Measurements from ENCODE around the gene SMIM38.
A peak's percentile ranks its signal among the peaks of the same experiment; 100 is the strongest.
"Not testable (repeated sequence)": the region's sequence is repeated elsewhere in the genome, so short reads cannot be mapped to it uniquely, and the experiment has no call there.

The SMIM38 gene

GRCh38 chr11:69121621-69122325 lies 34.0 kb upstream of the SMIM38 start:
- DNase-seq (ENCODE audit: insufficient read length, low spot score), result no peak
- no peak for FAIRE-seq

GRCh38 chr11:69122326-69122629 lies 33.5 kb upstream of the SMIM38 start:
- DNase-seq (ENCODE audit: insufficient read length, low spot score) (no peak), FAIRE-seq (peak; percentile 4)

- peak; percentile 93 for DNase-seq (ENCODE audit: insufficient read length, low spot score)
- peak; percentile 97 for FAIRE-seq
These were observed 32.9 kb upstream of the SMIM38 start for GRCh38 chr11:69122630-69123431.

DNA sequence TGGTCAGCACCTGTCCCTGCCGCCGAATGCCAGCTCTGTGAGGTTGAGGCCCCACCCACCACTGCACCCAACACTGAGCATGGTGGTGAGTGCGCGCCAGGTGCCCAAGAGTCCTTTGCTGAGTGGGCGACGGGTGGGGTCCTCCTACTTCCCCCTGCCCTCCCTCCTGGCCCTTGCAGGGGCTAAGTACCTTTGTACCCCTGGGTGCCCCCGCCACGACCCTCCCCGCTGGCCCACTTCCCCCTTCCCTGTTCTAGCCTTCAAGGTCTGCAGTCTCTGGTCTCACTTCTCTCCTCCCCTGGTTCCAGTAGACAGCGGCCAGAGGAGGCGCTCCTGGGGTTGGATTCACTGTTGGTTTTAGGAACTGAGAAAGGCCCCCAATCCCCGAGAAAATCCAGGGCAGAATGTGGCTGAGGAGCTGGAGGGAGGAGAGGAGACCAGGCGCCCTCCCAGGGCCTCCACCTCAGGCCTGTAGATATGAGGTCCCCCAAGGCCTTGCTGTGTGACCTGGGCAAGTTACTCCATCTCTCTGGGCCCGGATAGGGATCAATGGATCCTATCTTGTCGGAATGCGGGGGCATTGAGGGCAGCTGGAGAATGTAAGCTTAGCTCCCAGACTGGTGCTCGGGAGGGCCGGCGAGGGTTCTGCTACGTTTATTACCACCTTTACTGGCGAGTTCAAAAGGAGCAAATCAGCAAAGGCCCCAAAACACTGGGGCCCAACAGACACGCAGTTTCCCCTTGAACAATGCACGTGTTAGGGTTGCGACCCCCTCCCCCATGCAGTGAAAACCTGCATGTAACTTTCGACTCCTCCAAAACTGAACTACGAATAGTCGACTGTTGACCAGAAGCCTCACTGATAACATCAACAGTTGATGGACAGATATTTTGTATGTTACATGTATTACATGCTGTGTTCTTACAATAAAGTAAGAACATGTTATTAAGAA lies 31.9 kb upstream of the SMIM38 start:
- no peak for DNase-seq (ENCODE audit: insufficient read length, low spot score)
- no peak for FAIRE-seq

GRCh38 chr11:69125861-69126260 lies 29.9 kb upstream of the SMIM38 start:
- DNase-seq (ENCODE audit: insufficient read length, low spot score) (no peak), FAIRE-seq (no peak)

- FAIRE-seq (peak; percentile 71), DNase-seq (ENCODE audit: insufficient read length, low spot score) (no peak)
These were observed 29.4 kb upstream of the SMIM38 start for GRCh38 chr11:69126286-69126685.

DNA sequence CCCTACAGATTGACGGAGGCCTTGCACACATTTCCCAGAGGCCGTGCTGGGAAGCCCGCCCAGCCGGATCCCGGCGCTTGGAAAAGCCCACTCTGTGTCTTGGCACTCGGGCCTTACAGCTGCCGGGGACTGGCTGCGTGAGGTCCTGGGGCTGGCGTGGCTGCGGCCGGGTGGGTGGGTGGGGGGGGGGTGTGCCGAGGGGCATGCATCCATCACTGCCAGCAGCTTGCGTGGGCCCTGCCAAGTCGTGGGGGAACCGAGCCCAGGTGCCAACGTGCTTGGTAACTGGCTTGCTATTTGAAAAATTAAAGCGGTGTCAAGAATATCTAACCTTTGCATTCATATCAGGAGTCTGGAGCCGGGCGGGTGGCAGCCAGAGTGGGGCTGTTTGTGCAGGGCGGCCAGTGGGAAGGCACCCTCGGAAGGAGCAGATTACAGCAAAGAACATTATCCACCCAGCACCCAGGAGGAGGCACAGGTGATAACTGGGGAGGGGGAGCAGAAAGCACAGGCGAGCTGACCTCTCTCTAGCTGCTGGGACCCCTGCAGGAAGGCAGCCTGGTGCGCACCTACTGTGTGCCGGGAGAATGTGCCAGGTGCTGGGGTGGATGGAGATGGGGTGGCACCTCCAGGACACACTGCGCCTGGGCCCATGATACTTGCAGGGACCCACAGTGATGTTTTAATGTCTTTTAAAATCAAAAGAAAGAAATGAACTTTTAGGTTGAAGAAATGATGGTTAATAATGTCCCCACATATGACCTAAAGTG lies 28.5 kb upstream of the SMIM38 start:
- FAIRE-seq (no peak), DNase-seq (ENCODE audit: insufficient read length, low spot score) (no peak)

- no peak for DNase-seq (ENCODE audit: insufficient read length, low spot score)
- FAIRE-seq, result no peak
These were observed 27.9 kb upstream of the SMIM38 start for GRCh38 chr11:69127884-69128283.

GRCh38 chr11:69129053-69129452 lies 26.7 kb upstream of the SMIM38 start:
- DNase-seq (ENCODE audit: insufficient read length, low spot score) (no peak), FAIRE-seq (no peak)

DNA sequence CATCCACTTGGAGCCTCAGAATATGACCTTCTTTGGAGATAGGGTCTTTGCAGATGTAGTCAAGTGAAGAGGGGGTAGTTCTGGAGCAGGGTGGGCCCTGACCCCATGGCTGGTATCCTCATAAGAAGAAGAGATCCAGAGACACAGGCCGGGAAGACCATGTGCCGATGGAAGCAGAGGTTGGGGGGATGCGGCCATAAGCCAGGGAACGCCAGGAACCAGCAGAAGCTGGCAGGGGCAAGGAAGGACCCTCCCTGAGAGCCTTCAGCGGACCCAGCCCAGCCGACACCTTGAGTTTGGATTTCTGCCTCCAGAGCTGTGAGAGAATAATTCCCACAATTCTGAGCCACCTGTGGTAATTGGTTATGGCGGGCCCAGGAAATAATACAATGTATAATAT lies 26.1 kb upstream of the SMIM38 start:
- no peak for FAIRE-seq

GRCh38 chr11:69130654-69131053 lies 25.1 kb upstream of the SMIM38 start:
- no peak for FAIRE-seq

More for the DNA sequence above, 26.1 kb upstream of the SMIM38 start:
- no peak for DNase-seq (ENCODE audit: insufficient read length, low spot score)

GRCh38 chr11:69131121-69131566 lies 24.6 kb upstream of the SMIM38 start:
- no peak for DNase-seq (ENCODE audit: insufficient read length, low spot score)
- FAIRE-seq, result no peak

More at GRCh38 chr11:69130654-69131053, 25.1 kb upstream of the SMIM38 start:
- DNase-seq (ENCODE audit: insufficient read length, low spot score), result no peak

DNA sequence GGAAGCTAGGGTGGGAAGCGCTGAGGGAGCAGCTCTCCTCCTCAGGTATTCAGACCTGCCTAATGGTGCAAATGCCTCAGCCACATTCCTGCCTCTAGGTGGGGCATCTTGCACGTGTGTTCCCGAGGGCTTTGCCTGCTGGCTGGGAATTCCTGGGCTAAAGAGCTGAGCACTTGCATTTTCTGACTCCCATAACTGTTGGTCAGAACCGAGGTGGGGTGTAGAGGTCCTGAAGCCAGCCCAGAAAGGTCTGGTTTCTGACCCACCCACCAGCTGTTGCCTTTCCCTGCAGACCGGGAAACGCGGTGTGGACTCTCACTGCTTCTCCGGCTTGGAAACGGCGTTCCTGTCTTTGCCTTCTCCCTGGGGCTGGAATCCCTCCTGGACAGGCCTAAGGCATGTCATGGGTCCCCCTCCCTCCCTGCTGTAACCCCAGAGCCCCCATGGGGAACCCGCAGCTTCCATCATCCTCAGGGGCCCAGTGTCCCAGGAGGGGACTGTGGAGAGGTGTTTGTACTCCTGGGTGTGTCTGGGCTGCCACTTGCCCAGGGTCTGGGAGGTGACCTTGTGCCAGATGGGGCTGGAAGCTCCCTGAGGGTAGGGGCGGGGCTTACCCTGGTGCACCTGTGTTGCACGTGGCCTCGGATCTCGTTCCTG lies 24.0 kb upstream of the SMIM38 start:
- DNase-seq (ENCODE audit: insufficient read length, low spot score) (peak; percentile 86), FAIRE-seq (peak; percentile 87)

GRCh38 chr11:69132301-69132670 lies 23.4 kb upstream of the SMIM38 start:
- FAIRE-seq, result no peak
- no peak for DNase-seq (ENCODE audit: insufficient read length, low spot score)

DNA sequence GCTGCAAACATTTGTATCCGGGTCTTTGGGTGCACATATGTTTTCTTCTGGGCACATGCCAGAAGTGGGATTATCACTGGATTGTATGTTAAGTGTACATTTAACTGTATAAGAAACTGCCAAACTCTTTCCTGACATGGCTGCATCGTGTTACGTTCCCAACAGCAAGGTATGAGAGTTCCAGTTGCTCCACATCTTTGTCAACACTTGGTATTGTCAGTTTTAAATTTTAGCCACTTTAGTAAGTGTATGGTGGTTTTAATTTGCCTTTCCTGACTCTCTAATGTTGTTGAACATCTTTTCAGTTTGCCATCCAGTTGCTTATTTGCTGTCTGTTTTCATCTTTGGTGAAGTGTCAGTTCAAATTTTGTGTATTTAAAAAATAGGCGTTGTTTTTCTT lies 22.5 kb upstream of the SMIM38 start:
- no peak for FAIRE-seq
- no peak for DNase-seq (ENCODE audit: insufficient read length, low spot score)

DNA sequence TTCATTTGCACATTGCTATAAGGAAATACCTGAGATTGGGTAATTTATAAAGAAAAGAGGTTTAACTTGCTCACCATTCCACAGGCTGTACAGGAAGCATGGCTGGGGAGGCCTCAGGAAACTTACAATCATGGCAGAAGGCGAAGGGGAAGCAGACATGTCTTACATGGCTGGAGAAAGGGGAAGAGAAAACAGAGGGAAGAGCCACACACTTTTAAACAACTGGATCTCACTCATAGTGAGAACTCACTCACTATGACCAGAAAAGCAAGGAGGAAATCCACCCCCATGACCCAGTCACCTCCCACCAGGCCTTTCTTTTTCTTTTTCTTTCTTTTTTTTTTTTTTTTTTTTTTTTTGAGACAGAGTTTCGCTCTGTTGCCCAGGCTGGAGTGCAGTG lies 21.6 kb upstream of the SMIM38 start:
- not testable (repeated sequence) for DNase-seq (ENCODE audit: insufficient read length, low spot score); FAIRE-seq

DNA sequence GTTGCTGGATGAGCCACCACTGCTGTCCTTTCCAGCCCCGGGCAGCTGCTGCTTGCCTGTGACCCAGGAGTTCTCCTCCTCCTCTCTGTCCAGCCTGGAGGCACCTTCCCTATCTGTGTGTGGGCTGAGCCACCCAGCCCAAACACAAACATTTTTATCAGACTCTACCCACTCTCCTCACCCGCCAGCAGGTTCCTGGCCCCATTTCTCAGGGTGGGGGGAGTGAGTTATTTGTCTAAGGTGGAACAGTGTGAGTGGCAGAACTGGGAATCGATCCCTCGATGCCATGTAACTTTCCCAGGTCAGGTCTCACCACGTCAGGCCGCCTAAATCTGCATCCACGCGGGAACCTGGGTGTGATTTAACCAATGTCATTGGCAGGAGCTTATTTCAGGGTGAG lies 20.8 kb upstream of the SMIM38 start:
- FAIRE-seq, result no peak
- no peak for DNase-seq (ENCODE audit: insufficient read length, low spot score)

- DNase-seq (ENCODE audit: insufficient read length, low spot score), result no peak
- no peak for FAIRE-seq
These were observed 20.0 kb upstream of the SMIM38 start for GRCh38 chr11:69135420-69136363.

GRCh38 chr11:69136471-69136870 lies 19.3 kb upstream of the SMIM38 start:
- FAIRE-seq (no peak), DNase-seq (ENCODE audit: insufficient read length, low spot score) (no peak)
